Measurements from ENCODE around the gene UBE2K. TPM values are rescaled to one million over a fixed set of nuclear protein-coding genes. Genes with fewer than 3 reads are reported as not detected.
"Not testable (repeated sequence)": the region's sequence is repeated elsewhere in the genome, so short reads cannot be mapped to it uniquely, and the experiment has no call there.

The UBE2K gene
- total RNA-seq, 2 donors from 2014 or later = 12.2 to 19.5 TPM

DNA sequence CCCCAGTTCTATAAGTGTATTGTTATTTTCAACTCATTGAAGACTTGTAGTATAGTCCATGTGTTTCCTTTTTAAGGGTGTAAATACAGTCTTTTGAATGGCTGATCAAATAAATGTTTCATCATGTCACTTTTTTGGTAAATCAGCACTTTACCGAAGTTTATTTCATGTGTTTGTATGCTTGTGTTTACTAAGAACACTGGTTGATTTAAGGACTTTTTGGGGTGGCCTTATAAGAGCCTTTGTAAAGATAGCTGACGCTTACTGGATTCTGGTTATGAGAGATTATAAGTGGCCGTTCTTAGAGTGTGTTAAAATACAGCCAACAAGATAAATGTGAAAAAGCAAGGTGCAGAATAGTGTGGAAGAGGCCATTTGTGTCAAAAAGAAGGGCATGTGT lies 2.6 kb downstream of the UBE2K start:
- no peak for DNase-seq
- intact Hi-C loops (cut with DNase I) = no loop called here

DNA sequence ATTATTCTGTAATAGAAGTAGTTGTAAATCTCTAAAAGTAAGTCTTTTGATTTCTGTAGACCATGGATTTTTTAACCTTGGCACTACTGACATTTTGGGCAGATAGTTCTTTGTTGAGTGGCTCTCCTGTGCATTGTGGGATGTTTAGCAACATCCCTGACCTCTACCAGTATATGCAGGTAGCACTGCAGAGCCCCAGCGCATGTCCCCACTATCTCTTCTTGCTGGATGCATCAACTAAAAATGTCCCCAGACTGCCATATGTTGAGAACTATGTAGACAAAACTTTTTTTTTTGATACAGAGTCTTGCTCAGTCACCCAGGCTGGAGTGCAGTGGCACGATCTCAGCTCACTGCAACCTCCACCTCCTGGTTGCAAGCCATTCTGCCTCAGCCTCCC lies 4.8 kb downstream of the UBE2K start:
- Histone ChIP-seq H3K27ac (no peak overlapping the region), H3K4me3 (no peak overlapping the region), H3K36me3 (replicated peaks in 1 of 2; ENCODE audit: insufficient read depth in 1 of 2, low read depth in 2 of 2) (no peaks in the 10 kb centered on the region), H3K4me1 (peaks cover 34% of the 10 kb centered on the region), H3K9me3 (no peaks in the 10 kb centered on the region), H3K27me3 (no peaks in the 10 kb centered on the region)
- ATAC-seq = no peak
- no peak for TF ChIP-seq POLR2A (IDR thresholded peaks at IDR 0.05)
- TF ChIP-seq, protein P1, sequence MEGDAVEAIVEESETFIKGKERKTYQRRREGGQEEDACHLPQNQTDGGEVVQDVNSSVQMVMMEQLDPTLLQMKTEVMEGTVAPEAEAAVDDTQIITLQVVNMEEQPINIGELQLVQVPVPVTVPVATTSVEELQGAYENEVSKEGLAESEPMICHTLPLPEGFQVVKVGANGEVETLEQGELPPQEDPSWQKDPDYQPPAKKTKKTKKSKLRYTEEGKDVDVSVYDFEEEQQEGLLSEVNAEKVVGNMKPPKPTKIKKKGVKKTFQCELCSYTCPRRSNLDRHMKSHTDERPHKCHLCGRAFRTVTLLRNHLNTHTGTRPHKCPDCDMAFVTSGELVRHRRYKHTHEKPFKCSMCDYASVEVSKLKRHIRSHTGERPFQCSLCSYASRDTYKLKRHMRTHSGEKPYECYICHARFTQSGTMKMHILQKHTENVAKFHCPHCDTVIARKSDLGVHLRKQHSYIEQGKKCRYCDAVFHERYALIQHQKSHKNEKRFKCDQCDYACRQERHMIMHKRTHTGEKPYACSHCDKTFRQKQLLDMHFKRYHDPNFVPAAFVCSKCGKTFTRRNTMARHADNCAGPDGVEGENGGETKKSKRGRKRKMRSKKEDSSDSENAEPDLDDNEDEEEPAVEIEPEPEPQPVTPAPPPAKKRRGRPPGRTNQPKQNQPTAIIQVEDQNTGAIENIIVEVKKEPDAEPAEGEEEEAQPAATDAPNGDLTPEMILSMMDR (IDR thresholded peaks at IDR 0.05) = no peak
- no peak for DNase-seq
- 91 to 100% methylated on average over 2 of the region's 2 CpGs for WGBS, 2 donors
- intact Hi-C loops (cut with DNase I) = no loop called here

More for the DNA sequence above, 2.6 kb downstream of the UBE2K start:
- no peak overlapping the region for H3K27ac ChIP-seq
- H3K36me3 ChIP-seq (replicated peaks in 1 of 2; ENCODE audit: insufficient read depth in 1 of 2, low read depth in 2 of 2) = no peaks in the 10 kb centered on the region
- 10 to 17% methylated on average over 3 of the region's 3 CpGs for WGBS, 2 donors
- H3K4me1 ChIP-seq = peaks cover 33% of the 10 kb centered on the region
- H3K27me3 ChIP-seq = no peaks in the 10 kb centered on the region
- no peak for ATAC-seq
- TF ChIP-seq, protein P1 (IDR thresholded peaks at IDR 0.05) = no peak
- no peak for TF ChIP-seq POLR2A (IDR thresholded peaks at IDR 0.05)
- H3K9me3 ChIP-seq = no peaks in the 10 kb centered on the region
- H3K4me3 ChIP-seq = no peak overlapping the region

DNA sequence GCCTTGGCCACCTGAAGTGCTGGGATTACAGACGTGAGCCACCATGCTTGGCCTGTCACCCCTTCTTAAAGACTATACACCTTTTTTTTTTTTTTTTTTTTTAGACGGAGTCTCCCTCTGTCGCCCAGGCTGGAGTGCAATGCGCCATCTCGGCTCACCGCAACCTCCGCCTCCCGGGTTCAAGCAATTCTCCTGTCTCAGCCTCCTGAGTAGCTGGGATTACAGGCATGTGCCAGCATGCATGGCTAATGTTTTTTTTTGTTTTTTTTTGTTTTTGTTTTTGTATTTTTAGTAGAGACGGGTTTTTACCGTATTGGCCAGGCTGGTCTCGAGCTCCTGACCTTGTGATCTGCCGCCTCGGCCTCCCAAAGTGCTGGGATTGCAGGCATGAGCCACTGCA lies 6.9 kb downstream of the UBE2K start:
- DNase-seq; H3K4me3 ChIP-seq; H3K9me3 ChIP-seq; ATAC-seq; H3K27me3 ChIP-seq; H3K27ac ChIP-seq; intact Hi-C loops (cut with DNase I); H3K36me3 ChIP-seq (replicated peaks in 1 of 2; ENCODE audit: insufficient read depth in 1 of 2, low read depth in 2 of 2): not testable (repeated sequence)
- 96 to 99% methylated on average over 13 of the region's 13 CpGs for WGBS, 2 donors
- H3K4me1 ChIP-seq = peaks cover 47% of the 10 kb centered on the region

DNA sequence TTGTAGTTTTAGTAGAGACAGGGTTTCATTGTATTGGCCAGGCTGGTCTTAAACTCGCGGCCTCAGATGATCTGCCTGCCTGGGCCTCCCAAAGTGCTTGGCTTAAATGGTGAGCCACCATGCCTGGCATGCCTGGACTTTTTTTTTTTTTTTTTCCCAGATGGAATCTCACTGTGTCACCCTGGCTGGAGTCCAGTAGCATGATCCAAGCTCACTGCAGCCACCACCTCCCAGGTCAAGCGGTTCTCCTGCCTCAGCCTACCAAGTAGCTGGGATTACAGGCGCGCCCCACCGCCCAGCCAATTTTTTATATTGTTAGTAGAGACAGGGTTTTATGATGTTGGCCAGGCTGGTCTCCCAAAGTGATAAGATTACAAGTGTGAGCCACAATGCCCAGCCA lies 8.4 kb downstream of the UBE2K start:
- TF ChIP-seq POLR2A (IDR thresholded peaks at IDR 0.05) = no peak
- TF ChIP-seq, protein P1 (IDR thresholded peaks at IDR 0.05) = no peak
- WGBS, 2 donors = 27 to 53% methylated on average over 6 of the region's 6 CpGs
- intact Hi-C loops (cut with DNase I) = no loop called here

DNA sequence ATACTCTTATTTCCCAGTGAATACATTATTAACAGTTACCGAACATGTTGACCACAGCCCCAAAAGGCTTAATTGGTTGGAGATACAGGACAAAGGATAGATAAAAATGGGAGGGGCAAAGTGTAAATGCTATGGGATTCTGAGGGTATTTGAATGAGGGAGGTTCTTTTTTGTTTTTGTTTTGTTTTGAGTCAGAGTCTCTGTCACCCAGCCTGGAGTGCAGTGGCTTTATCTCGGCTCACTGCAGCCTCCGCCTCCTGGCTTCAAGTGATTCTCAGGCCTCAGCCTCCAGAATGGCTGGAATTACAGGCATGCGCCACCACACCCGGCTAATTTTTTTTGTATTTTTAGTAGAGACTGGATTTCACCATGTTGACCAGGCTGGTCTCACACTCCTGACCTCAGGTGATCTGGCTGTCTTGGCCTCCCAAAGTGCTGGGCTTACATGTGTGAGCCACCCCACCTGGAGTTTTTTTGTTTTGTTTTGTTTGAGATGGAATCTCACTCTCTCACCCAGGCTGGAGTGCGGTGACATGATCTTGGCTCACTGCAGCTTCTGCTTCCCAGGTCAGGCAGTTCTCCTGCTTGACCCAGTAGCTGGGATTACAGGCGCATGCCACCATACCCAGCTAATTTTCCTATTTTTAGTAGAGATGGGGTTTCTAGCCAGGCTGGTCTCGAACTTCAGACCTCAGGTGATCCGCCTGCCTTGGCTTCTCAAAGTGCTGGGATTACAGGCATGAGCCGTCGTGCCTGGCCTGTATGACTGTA lies 9.0 kb downstream of the UBE2K start:
- Histone ChIP-seq H3K4me3 (no peak overlapping the region), H3K36me3 (replicated peaks in 1 of 2; ENCODE audit: insufficient read depth in 1 of 2, low read depth in 2 of 2) (no peaks in the 10 kb centered on the region), H3K27me3 (no peaks in the 10 kb centered on the region), H3K27ac (peak overlapping the region in 2 of 4 donors; percentile 49 to 50), H3K9me3 (no peaks in the 10 kb centered on the region), H3K4me1 (peaks cover 44% of the 10 kb centered on the region)
- 77 to 86% methylated on average over 10 to 11 of the region's 11 CpGs for WGBS, 2 donors
- intact Hi-C loops (cut with DNase I) = no loop called here
- no peak for DNase-seq
- ATAC-seq = no peak
- TF ChIP-seq, protein P1 (IDR thresholded peaks at IDR 0.05) = no peak
- no peak for TF ChIP-seq POLR2A (IDR thresholded peaks at IDR 0.05)

More for the DNA sequence above, 8.4 kb downstream of the UBE2K start:
- Histone ChIP-seq H3K27ac (peak overlapping the region in 2 of 4 donors; percentile 49 to 50), H3K9me3 (no peaks in the 10 kb centered on the region), H3K27me3 (no peaks in the 10 kb centered on the region), H3K4me1 (peaks cover 44% of the 10 kb centered on the region), H3K36me3 (replicated peaks in 1 of 2; ENCODE audit: insufficient read depth in 1 of 2, low read depth in 2 of 2) (no peaks in the 10 kb centered on the region), H3K4me3 (no peak overlapping the region)
- DNase-seq = peak; percentile 66 to 81 (median 74)
- peak; percentile 74 for ATAC-seq

All from body of pancreas (tissue), 4 donors.